Ovary (tissue), 3 donors: ENCODE measurements around the gene TNKS1BP1.

Source experiments
- CTCF ChIP-seq, 3 donors: fragments of 450-650 bp in 2 of 3; fragments of 200-600 bp in 1 of 3; IDR thresholded peaks; one replicate each; pipeline versions ENCODE4 v1.5.1 to v1.8.0; 2016 to 2022; ENCODE audit warnings: antibody characterized with exemption in 3 of 3, mild to moderate bottlenecking in 1 of 3
- EP300 ChIP-seq: sonication (generic); formaldehyde crosslinking; IDR thresholded peaks from one replicate; pipeline ENCODE4 v1.6.1; 2017; ENCODE audit warnings: antibody characterized with exemption
- POLR2A ChIP-seq: fragments of 450-650 bp; IDR thresholded peaks from one replicate; pipeline ENCODE4 v1.6.1; 2017; ENCODE audit warnings: antibody characterized with exemption, mild to moderate bottlenecking, moderate library complexity
- donor health status: DM: no; HTN: no; CAD: no.

GRCh38 chr11:57358543-57358961 is 33.8 kb upstream of the TNKS1BP1 start:
- no peak for TF ChIP-seq CTCF (IDR thresholded peaks at IDR 0.05)
- TF ChIP-seq EP300, result no peak
- no peak for TF ChIP-seq POLR2A
